HepG2 (cell line): ENCODE results near the gene PFKM. TPM values are rescaled to one million over a fixed set of nuclear protein-coding genes. Genes with fewer than 3 reads are reported as not detected.

Experiments used
- ETV6 ChIP-seq: sonication (generic); formaldehyde crosslinking; conservative IDR thresholded peaks from 2 replicates; pipeline ENCODE4 v1.4.0; 2020; ENCODE audit warnings: missing genetic modification reagents
- FOXM1 ChIP-seq: sonication (generic); formaldehyde crosslinking; IDR thresholded peaks from 2 replicates; pipeline ENCODE4 v1.5.0; 2020; ENCODE audit warnings: missing genetic modification reagents
- GATAD1 ChIP-seq: IDR thresholded peaks from 2 replicates; pipeline ENCODE4 v1.6.1; 2016; ENCODE audit warnings: missing genetic modification reagents, missing compliant biosample characterization
- NAIF1 ChIP-seq: sonication (generic); formaldehyde crosslinking; IDR thresholded peaks from 2 replicates; pipeline ENCODE4 v1.5.0; 2020; ENCODE audit warnings: mild to moderate bottlenecking, missing genetic modification reagents, borderline replicate concordance
- NR0B2 ChIP-seq: sonication (generic); formaldehyde crosslinking; IDR thresholded peaks from 2 replicates; pipeline ENCODE4 v1.4.0; 2020; ENCODE audit warnings: mild to moderate bottlenecking, missing genetic modification reagents
- SP2 ChIP-seq: sonication (generic); formaldehyde crosslinking; IDR thresholded peaks from 2 replicates; pipeline ENCODE4 v1.5.1; 2020; ENCODE audit warnings: mild to moderate bottlenecking, missing genetic modification reagents
- THAP11 ChIP-seq: IDR thresholded peaks from 2 replicates; pipeline ENCODE4 v1.6.1; 2016; ENCODE audit warnings: missing biosample characterization, missing genetic modification reagents
- ZHX1 ChIP-seq: sonication (generic); formaldehyde crosslinking; IDR thresholded peaks from 2 replicates; pipeline ENCODE4 v1.8.1; 2022; ENCODE audit warnings: low read depth, mild to moderate bottlenecking, missing genetic modification reagents
- ZNF142 ChIP-seq: sonication (generic); formaldehyde crosslinking; IDR thresholded peaks from 2 replicates; pipeline ENCODE4 v1.4.0; 2020; ENCODE audit warnings: missing genetic modification reagents
- ZNF280D ChIP-seq: sonication (generic); formaldehyde crosslinking; IDR thresholded peaks from 2 replicates; pipeline ENCODE4 v1.5.1; 2020; ENCODE audit warnings: mild to moderate bottlenecking, missing genetic modification reagents
- ZNF891 ChIP-seq: sonication (generic); formaldehyde crosslinking; IDR thresholded peaks from 2 replicates; pipeline ENCODE4 v1.5.0; 2020; ENCODE audit warnings: mild to moderate bottlenecking, missing genetic modification reagents
- polyA plus RNA-seq, 8 experiments: library from polyadenylated mRNA; depleted of rRNA in 3 of 8; stranded (reverse) in 7 of 8; unstranded in 1 of 8; fragments of >200 nt; fragmentation: Illumina TruSeq in 4 of 8; extraction: Trizol in 4 of 8; gene quantifications; 2 replicates each; pipeline versions ENCODE4 v1.2.1 to v1.2.3, GENCODE V29; 2011 to 2016; ENCODE audit warnings: low read depth in 4 of 8, missing spikeins in 1 of 8, mixed read lengths in 1 of 8; ENCODE audit not compliant: insufficient read depth in 1 of 8
- total RNA-seq, 5 experiments: library from RNA; depleted of rRNA; stranded (reverse); fragments of >200 nt; fragmentation: Illumina TruSeq; extraction: Trizol; gene quantifications; 2 replicates each; pipeline ENCODE4 v1.2.3, GENCODE V29; 2016; ENCODE audit warnings: low read depth in 1 of 5
- TF ChIP-seq, protein P1 (sequence below): sonication (generic); formaldehyde crosslinking; IDR thresholded peaks from 2 replicates; pipeline ENCODE4 v1.4.0; 2020; ENCODE audit warnings: missing genetic modification reagents
- TF ChIP-seq, protein P2 (sequence below): IDR thresholded peaks from 2 replicates; pipeline ENCODE4 v1.6.1; 2016; ENCODE audit warnings: missing genetic modification reagents, missing compliant biosample characterization
- TF ChIP-seq, protein P3 (sequence below): IDR thresholded peaks from 2 replicates; pipeline ENCODE4 v1.6.1; 2016; ENCODE audit warnings: low read depth, borderline replicate concordance

PFKM gene
- total and polyA plus RNA-seq, 2 of the 13 experiments (the other 11 are each of a cell fraction or from before 2014, with no cell fraction given) = 1.9 to 2.4 TPM

DNA sequence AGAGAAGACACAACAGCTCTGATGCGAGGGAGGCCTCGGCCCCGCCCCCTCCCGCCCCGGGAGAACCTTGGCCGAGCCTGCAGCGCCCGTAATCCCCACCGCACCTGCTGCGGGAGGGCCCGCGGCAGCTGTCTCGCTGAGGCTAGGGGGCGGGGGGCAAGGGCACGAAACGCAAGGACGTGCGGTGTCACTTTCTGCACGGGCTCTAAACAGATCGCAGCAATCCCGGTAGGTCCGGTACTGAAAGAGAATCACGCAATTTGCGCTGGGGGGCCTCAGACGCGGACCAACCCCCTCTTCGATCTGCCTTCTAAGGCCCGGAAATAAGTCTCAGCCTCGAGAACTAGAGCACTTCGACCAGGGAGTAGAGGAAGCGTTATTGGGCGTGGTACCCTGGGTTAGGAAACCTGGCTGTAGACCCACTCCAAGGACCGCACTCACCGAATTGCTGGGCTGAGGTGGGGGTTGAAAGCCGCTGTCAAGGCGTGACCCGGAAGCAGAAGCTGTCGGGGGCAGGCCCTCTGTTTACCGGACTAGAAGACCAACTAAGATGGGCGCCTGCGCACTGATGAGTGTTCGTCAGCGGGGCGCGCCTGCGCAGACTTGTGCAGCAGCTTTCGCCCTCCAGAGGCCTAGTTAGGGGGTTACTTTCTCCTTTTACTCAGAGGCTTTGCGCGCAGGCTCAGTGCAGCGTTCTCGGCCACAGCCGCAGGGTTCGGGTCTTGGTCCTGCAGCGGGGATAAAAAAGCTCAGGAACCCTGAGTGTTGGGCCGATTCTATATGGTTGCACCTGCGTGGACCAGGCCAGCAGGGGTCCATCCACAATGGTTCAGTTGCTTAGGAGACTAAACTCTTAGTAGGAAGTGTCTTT, 38.1 kb downstream of the PFKM start, which contains the start of gene ASB8 (continued):
- TF ChIP-seq, protein P1, sequence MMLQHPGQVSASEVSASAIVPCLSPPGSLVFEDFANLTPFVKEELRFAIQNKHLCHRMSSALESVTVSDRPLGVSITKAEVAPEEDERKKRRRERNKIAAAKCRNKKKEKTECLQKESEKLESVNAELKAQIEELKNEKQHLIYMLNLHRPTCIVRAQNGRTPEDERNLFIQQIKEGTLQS (CRISPR knock-in tag) = no peak
- peak; percentile 54; the same call in 1 of the 2 replicates for TF ChIP-seq ZNF891 (CRISPR knock-in tag)
- peak; percentile 16; the same call in 1 of the 2 replicates for TF ChIP-seq NR0B2
- peak; percentile 76; the same call in 1 of the 2 replicates for TF ChIP-seq NAIF1 (CRISPR knock-in tag)
- peak; percentile 88 for TF ChIP-seq GATAD1 (CRISPR knock-in tag)
- TF ChIP-seq, protein P2, sequence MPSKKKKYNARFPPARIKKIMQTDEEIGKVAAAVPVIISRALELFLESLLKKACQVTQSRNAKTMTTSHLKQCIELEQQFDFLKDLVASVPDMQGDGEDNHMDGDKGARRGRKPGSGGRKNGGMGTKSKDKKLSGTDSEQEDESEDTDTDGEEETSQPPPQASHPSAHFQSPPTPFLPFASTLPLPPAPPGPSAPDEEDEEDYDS (CRISPR knock-in tag) = peak; percentile 43; the same call in 1 of the 2 replicates
- no peak for TF ChIP-seq ETV6 (CRISPR knock-in tag)
- peak; percentile 64 for TF ChIP-seq SP2 (CRISPR knock-in tag)
- peak; percentile 65 for TF ChIP-seq ZNF142
- TF ChIP-seq ZNF280D (CRISPR knock-in tag) = peak; percentile 86
- TF ChIP-seq, protein P3, sequence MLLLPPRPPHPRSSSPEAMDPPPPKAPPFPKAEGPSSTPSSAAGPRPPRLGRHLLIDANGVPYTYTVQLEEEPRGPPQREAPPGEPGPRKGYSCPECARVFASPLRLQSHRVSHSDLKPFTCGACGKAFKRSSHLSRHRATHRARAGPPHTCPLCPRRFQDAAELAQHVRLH (CRISPR knock-in tag) = peak; percentile 55; the same call in 1 of the 2 replicates
- TF ChIP-seq FOXM1 (CRISPR knock-in tag) = no peak
- 0 out of 2 replicates have a peak, but pooled peaks have one; percentile 22 for TF ChIP-seq ZHX1 (CRISPR knock-in tag)
- TF ChIP-seq THAP11 (CRISPR knock-in tag) = peak; percentile 89
